ENCODE results near the gene ARL5A.
"Not testable (repeated sequence)": the region's sequence is repeated elsewhere in the genome, so short reads cannot be mapped to it uniquely, and the experiment has no call there.

The ARL5A gene

DNA sequence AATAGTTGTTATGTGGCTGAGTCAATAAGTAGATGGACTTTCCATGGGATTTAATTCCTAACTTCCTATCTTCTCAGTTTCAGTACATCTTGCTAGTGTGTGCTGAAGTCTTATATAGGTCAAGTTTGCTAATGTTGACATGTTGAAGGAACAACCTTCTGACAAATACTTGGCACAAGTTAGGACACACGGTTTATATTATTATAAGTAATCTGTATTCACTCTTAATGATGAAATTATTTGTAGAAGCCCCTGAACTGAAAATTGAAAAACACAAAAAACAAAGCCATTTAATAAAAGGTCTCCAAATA, 19.2 kb downstream of the ARL5A start:
- no peaks in the 10 kb centered on the region for H3K4me1 ChIP-seq (ENCODE audit: insufficient read depth, low read length)
- no peak overlapping the region for H3K9ac ChIP-seq (ENCODE audit: low read depth, low read length)
- no peaks in the 10 kb centered on the region for H3K27me3 ChIP-seq (ENCODE audit: insufficient read depth, low read length)
- H3K9me3 ChIP-seq (ENCODE audit: insufficient read depth, low read depth, low read length) = 0 out of 2 replicates have a peak, but pooled peaks cover 4% of the 10 kb centered on the region
- H3K4me3 ChIP-seq (ENCODE audit: low read length) = no peak overlapping the region
- peaks cover 81% of the 10 kb centered on the region for H3K36me3 ChIP-seq (ENCODE audit: insufficient read depth, low read depth, low read length)
- no peak overlapping the region for H3K27ac ChIP-seq (ENCODE audit: low read length)

DNA sequence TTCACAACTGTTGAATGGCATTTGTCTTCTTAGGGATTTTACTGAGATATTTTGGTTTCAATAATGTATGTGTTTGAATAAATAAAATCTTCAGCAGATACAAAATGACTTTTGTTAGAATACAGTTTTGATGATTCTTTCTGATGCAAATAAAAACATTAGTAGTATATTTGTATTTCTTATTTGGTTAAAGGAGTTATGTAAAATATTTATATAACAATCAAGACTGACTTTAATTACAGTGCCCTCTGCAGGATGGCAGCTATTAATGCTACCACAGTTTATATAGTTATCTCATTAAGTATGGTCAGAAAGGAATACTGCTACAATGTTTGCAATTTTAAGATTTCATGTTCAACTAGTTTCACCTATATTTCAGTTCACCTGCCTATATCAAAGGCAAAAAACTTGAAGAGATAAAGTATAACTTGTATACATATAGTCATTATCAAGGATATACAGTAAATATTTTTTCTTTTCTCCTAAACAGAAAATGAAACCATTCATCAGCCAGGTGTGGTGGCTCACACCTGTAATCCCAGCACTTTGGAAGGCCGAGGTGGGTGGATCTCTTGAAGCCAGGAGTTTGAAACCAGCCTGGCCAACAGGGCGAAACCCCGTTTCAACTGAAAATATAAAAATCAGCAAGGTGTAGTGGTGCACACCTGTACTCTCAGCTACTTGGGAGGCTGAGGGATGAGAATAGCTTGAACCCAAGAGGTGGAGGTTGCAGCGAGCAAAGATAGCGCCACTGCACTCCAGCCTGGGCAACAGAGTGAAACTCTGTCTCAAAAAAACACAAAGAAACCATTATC, 19.8 kb downstream of the ARL5A start:
- Histone ChIP-seq H3K27me3 (ENCODE audit: insufficient read depth, low read length) (no peaks in the 10 kb centered on the region), H3K4me3 (ENCODE audit: low read length) (no peak overlapping the region), H3K27ac (ENCODE audit: low read length) (no peak overlapping the region), H3K9me3 (ENCODE audit: insufficient read depth, low read depth, low read length) (0 out of 2 replicates have a peak, but pooled peaks cover 4% of the 10 kb centered on the region), H3K4me1 (ENCODE audit: insufficient read depth, low read length) (no peaks in the 10 kb centered on the region), H3K9ac (ENCODE audit: low read depth, low read length) (no peak overlapping the region), H3K36me3 (ENCODE audit: insufficient read depth, low read depth, low read length) (peaks cover 79% of the 10 kb centered on the region)

DNA sequence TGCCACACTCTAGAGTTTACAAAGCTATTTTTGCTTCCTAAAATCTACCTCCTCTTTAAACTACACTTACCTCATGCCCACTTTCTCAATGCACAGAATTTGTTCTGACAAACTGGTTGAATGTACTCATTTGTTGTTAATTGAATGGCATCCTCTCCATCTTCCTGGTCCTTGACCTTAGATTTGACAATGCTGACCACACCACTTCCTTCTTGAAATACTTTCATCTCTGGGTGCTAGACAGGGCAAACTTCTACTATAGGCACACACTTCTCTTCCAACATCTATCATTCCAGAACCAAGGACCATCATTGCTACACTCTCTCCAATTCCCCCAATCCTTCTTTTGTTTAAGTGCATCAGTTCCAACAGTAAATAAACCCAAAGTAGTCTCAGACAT, 22.3 kb downstream of the ARL5A start:
- no peaks in the 10 kb centered on the region for H3K4me1 ChIP-seq (ENCODE audit: insufficient read depth, low read length)
- H3K27ac ChIP-seq (ENCODE audit: low read length) = no peak overlapping the region
- no peak overlapping the region for H3K9ac ChIP-seq (ENCODE audit: low read depth, low read length)
- H3K27me3 ChIP-seq (ENCODE audit: insufficient read depth, low read length) = no peaks in the 10 kb centered on the region
- peaks cover 79% of the 10 kb centered on the region for H3K36me3 ChIP-seq (ENCODE audit: insufficient read depth, low read depth, low read length)
- H3K9me3 ChIP-seq (ENCODE audit: insufficient read depth, low read depth, low read length) = no peaks in the 10 kb centered on the region
- no peak overlapping the region for H3K4me3 ChIP-seq (ENCODE audit: low read length)

DNA sequence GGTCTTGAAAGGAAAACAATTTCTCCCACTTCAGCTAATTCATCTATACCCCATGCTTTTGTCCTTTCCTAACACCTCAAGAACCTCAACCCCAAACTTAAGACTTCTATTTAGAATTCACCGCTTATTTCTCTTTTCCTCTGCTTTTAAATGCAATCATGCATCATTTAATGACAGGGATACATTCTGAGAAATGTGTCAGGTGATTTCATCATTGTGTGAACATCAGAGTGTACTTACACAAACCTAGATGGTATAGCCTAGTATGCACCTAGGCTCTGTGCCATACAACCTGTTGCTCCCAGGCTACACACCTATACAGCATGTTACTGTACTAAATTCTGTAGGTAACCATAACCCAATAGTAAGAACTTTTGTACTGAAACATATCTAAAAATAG, 22.9 kb downstream of the ARL5A start:
- Histone ChIP-seq H3K27ac (ENCODE audit: low read length) (no peak overlapping the region), H3K4me3 (ENCODE audit: low read length) (no peak overlapping the region), H3K4me1 (ENCODE audit: insufficient read depth, low read length) (no peaks in the 10 kb centered on the region), H3K9ac (ENCODE audit: low read depth, low read length) (no peak overlapping the region), H3K9me3 (ENCODE audit: insufficient read depth, low read depth, low read length) (no peaks in the 10 kb centered on the region), H3K27me3 (ENCODE audit: insufficient read depth, low read length) (no peaks in the 10 kb centered on the region), H3K36me3 (ENCODE audit: insufficient read depth, low read depth, low read length) (peaks cover 73% of the 10 kb centered on the region)

GRCh38 chr2:151803811-151804210, 24.4 kb downstream of the ARL5A start:
- Histone ChIP-seq H3K9me3 (ENCODE audit: insufficient read depth, low read depth, low read length) (no peaks in the 10 kb centered on the region), H3K36me3 (ENCODE audit: insufficient read depth, low read depth, low read length) (peaks cover 67% of the 10 kb centered on the region), H3K4me3 (ENCODE audit: low read length) (no peak overlapping the region), H3K9ac (ENCODE audit: low read depth, low read length) (no peak overlapping the region), H3K4me1 (ENCODE audit: insufficient read depth, low read length) (no peaks in the 10 kb centered on the region), H3K27ac (ENCODE audit: low read length) (no peak overlapping the region), H3K27me3 (ENCODE audit: insufficient read depth, low read length) (no peaks in the 10 kb centered on the region)

GRCh38 chr2:151802315-151802714, 25.9 kb downstream of the ARL5A start:
- peaks cover 58% of the 10 kb centered on the region for H3K36me3 ChIP-seq (ENCODE audit: insufficient read depth, low read depth, low read length)
- H3K4me1 ChIP-seq (ENCODE audit: insufficient read depth, low read length) = 0 out of 2 replicates have a peak, but pooled peaks cover 3% of the 10 kb centered on the region
- no peaks in the 10 kb centered on the region for H3K9me3 ChIP-seq (ENCODE audit: insufficient read depth, low read depth, low read length)
- no peak overlapping the region for H3K4me3 ChIP-seq (ENCODE audit: low read length)
- no peaks in the 10 kb centered on the region for H3K27me3 ChIP-seq (ENCODE audit: insufficient read depth, low read length)
- H3K27ac ChIP-seq (ENCODE audit: low read length) = no peak overlapping the region
- no peak overlapping the region for H3K9ac ChIP-seq (ENCODE audit: low read depth, low read length)

- Histone ChIP-seq H3K9me3 (ENCODE audit: insufficient read depth, low read depth, low read length) (no peaks in the 10 kb centered on the region), H3K4me1 (ENCODE audit: insufficient read depth, low read length) (peaks cover 3% of the 10 kb centered on the region; the same call in 1 of the 2 replicates), H3K27me3 (ENCODE audit: insufficient read depth, low read length) (no peaks in the 10 kb centered on the region), H3K27ac (ENCODE audit: low read length) (no peak overlapping the region), H3K36me3 (ENCODE audit: insufficient read depth, low read depth, low read length) (peaks cover 41% of the 10 kb centered on the region), H3K4me3 (ENCODE audit: low read length) (no peak overlapping the region), H3K9ac (ENCODE audit: low read depth, low read length) (no peak overlapping the region)
Measured at GRCh38 chr2:151799886-151800292, 28.3 kb downstream of the ARL5A start.

GRCh38 chr2:151796774-151797173, 31.4 kb downstream of the ARL5A start:
- Histone ChIP-seq H3K36me3 (ENCODE audit: insufficient read depth, low read depth, low read length) (peaks cover 15% of the 10 kb centered on the region), H3K9ac (ENCODE audit: low read depth, low read length) (no peak overlapping the region), H3K4me1 (ENCODE audit: insufficient read depth, low read length) (peaks cover 3% of the 10 kb centered on the region; the same call in 1 of the 2 replicates), H3K9me3 (ENCODE audit: insufficient read depth, low read depth, low read length) (no peaks in the 10 kb centered on the region), H3K4me3 (ENCODE audit: low read length) (no peak overlapping the region), H3K27ac (ENCODE audit: low read length) (no peak overlapping the region), H3K27me3 (ENCODE audit: insufficient read depth, low read length) (no peaks in the 10 kb centered on the region)

- H3K4me1 ChIP-seq (ENCODE audit: insufficient read depth, low read length) = peaks cover 3% of the 10 kb centered on the region; the same call in 1 of the 2 replicates
- no peaks in the 10 kb centered on the region for H3K9me3 ChIP-seq (ENCODE audit: insufficient read depth, low read depth, low read length)
- H3K4me3 ChIP-seq (ENCODE audit: low read length) = no peak overlapping the region
- no peak overlapping the region for H3K9ac ChIP-seq (ENCODE audit: low read depth, low read length)
- H3K27ac ChIP-seq (ENCODE audit: low read length) = no peak overlapping the region
- no peaks in the 10 kb centered on the region for H3K27me3 ChIP-seq (ENCODE audit: insufficient read depth, low read length)
- peaks cover 7% of the 10 kb centered on the region; the same call in 1 of the 2 replicates for H3K36me3 ChIP-seq (ENCODE audit: insufficient read depth, low read depth, low read length)
Measured at GRCh38 chr2:151795646-151796240, 32.5 kb downstream of the ARL5A start.

GRCh38 chr2:151794422-151794821, 33.8 kb downstream of the ARL5A start:
- not testable (repeated sequence) for H3K27me3 ChIP-seq (ENCODE audit: insufficient read depth, low read length); H3K4me3 ChIP-seq (ENCODE audit: low read length); H3K9me3 ChIP-seq (ENCODE audit: insufficient read depth, low read depth, low read length); H3K4me1 ChIP-seq (ENCODE audit: insufficient read depth, low read length); H3K27ac ChIP-seq (ENCODE audit: low read length); H3K9ac ChIP-seq (ENCODE audit: low read depth, low read length); H3K36me3 ChIP-seq (ENCODE audit: insufficient read depth, low read depth, low read length)

DNA sequence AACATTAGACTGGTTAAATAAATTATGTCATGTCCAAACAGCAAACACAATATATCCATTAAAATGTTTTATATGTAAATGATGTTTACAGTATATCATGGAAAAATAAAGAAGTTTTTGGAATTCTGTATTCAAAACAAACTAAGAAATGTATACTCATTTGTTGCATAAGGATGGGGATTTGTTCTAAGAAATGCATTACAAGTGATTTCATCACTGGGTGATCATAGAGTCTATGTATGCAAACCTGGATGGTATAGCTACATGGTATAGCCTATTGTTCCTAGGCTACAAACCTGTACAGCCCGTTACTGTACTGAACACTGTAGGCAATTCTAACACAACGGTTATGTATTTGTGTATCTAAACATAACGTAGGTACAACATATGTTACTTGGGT, 35.1 kb downstream of the ARL5A start:
- Histone ChIP-seq H3K27ac (ENCODE audit: low read length) (no peak overlapping the region), H3K4me3 (ENCODE audit: low read length) (no peak overlapping the region), H3K9me3 (ENCODE audit: insufficient read depth, low read depth, low read length) (no peaks in the 10 kb centered on the region), H3K27me3 (ENCODE audit: insufficient read depth, low read length) (no peaks in the 10 kb centered on the region), H3K36me3 (ENCODE audit: insufficient read depth, low read depth, low read length) (peaks cover 7% of the 10 kb centered on the region; the same call in 1 of the 2 replicates), H3K4me1 (ENCODE audit: insufficient read depth, low read length) (peaks cover 3% of the 10 kb centered on the region; the same call in 1 of the 2 replicates), H3K9ac (ENCODE audit: low read depth, low read length) (no peak overlapping the region)

DNA sequence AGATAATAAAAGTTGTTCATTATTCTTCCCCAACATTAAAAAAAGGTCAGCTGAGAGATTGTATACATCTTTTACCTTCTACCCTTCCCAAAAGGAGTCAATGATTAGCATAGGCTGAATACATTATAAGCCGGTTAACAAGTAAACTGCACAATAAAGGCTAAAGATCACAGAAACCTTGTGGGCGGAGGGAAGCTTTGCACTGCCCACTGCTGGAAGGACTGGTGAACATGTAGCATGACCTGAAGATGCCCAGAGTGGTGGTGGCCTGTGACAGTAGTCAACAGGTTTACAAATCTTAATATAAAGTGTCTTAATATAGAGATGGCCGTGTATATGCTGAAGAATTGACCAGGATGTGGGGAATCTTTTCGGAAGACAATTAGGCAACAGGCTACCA, 35.6 kb downstream of the ARL5A start:
- no peak overlapping the region for H3K27ac ChIP-seq (ENCODE audit: low read length)
- H3K36me3 ChIP-seq (ENCODE audit: insufficient read depth, low read depth, low read length) = peaks cover 7% of the 10 kb centered on the region; the same call in 1 of the 2 replicates
- no peaks in the 10 kb centered on the region; the same call in 1 of the 2 replicates for H3K4me1 ChIP-seq (ENCODE audit: insufficient read depth, low read length)
- no peaks in the 10 kb centered on the region for H3K9me3 ChIP-seq (ENCODE audit: insufficient read depth, low read depth, low read length)
- H3K27me3 ChIP-seq (ENCODE audit: insufficient read depth, low read length) = no peaks in the 10 kb centered on the region
- H3K4me3 ChIP-seq (ENCODE audit: low read length) = no peak overlapping the region
- H3K9ac ChIP-seq (ENCODE audit: low read depth, low read length) = no peak overlapping the region
